Mononuclear cell (primary cell): Measurements from ENCODE around the gene OS9. TPM values are rescaled to one million over a fixed set of nuclear protein-coding genes. Genes with fewer than 3 reads are reported as not detected.
A peak's percentile ranks its signal among the peaks of the same experiment; 100 is the strongest.
"Not testable (repeated sequence)": the region's sequence is repeated elsewhere in the genome, so short reads cannot be mapped to it uniquely, and the experiment has no call there.

Source experiments
- H3K27me3 ChIP-seq: 2 replicates; pipeline ENCODE4 v1.6.0; 2011; ENCODE audit warnings: low read length, control low read depth; ENCODE audit not compliant: insufficient read depth
- H3K4me1 ChIP-seq: 2 replicates; pipeline ENCODE4 v1.5.1; 2011; ENCODE audit warnings: mild to moderate bottlenecking, low read length, control low read depth; ENCODE audit not compliant: insufficient read depth
- H3K4me3 ChIP-seq: 2 replicates; pipeline ENCODE4 v1.5.1; 2011; ENCODE audit warnings: mild to moderate bottlenecking, low read length, moderate library complexity
- H3K9me3 ChIP-seq: 2 replicates; pipeline ENCODE4 v1.5.1; 2011; ENCODE audit warnings: low read depth, mild to moderate bottlenecking, control low read depth, low read length
- total RNA-seq: library from RNA; depleted of rRNA; stranded (reverse); fragments of >200 nt; gene quantifications from one replicate; pipeline ENCODE4 v1.2.3, GENCODE V29; 2012

Gene OS9
- total RNA-seq, 1 donor, result 166 TPM

DNA sequence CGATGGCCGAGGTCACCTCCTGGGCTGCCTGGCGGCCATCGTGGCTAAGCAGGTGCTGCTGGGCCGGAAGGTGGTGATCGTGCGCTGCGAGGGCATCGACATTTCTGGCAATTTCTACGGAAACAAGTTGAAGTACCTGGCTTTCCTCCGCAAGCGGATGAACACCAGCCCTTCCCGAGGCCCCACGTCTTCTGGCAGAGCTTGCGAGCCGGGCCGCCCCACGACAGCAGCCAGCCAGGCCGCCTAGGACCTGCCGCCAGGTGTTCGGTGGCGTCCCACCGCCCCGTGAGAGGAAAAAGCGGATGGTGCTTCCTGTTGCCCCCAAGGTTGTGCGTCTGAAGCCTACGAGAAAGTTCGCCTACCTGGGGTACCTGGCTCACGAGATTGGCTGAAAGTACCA lies 19.2 kb upstream of the OS9 start:
- no peaks in the 10 kb centered on the region for H3K4me1 ChIP-seq
- no peaks in the 10 kb centered on the region for H3K9me3 ChIP-seq
- no peaks in the 10 kb centered on the region for H3K27me3 ChIP-seq
- no peak overlapping the region for H3K4me3 ChIP-seq

DNA sequence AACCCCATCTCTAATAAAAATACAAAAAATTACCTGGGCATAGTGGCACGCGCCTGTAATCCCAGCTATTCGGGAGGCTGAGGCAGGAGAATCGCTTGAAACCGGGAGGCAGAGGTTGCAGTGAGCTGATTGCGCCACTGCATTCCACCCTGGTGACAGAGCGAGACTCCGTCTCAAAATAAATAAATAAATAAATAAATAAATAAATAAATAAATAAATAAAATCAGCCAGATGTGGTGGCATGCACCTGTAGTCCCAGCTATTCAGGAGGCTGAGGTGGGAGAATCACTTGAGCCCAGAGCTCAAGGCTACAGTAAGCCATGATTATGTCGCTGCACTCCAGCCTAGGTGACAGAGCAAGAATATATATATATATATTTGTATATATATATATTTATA lies 16.0 kb upstream of the OS9 start:
- not testable (repeated sequence) for H3K4me3 ChIP-seq, H3K4me1 ChIP-seq, H3K9me3 ChIP-seq, H3K27me3 ChIP-seq

DNA sequence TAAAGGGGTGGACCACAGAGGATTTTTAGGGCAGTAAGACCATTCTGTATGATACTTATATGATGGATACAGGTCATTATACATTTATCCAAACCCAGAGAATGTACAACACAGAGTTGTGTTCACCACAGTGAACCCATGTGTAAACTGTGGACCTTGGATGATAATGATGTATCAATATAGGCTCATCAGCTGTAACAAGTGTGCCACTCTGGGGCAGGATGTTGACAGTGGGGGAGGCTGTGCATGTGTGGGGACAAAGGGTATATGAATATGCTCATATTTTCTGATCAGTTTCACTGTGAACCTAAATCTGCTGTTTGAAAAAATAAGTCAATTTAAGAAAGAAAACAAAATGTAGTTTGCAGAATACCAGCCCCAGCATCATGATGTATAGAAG lies 14.2 kb upstream of the OS9 start:
- Histone ChIP-seq H3K4me3 (no peak overlapping the region), H3K4me1 (no peaks in the 10 kb centered on the region), H3K27me3 (peaks cover 7% of the 10 kb centered on the region), H3K9me3 (no peaks in the 10 kb centered on the region)

DNA sequence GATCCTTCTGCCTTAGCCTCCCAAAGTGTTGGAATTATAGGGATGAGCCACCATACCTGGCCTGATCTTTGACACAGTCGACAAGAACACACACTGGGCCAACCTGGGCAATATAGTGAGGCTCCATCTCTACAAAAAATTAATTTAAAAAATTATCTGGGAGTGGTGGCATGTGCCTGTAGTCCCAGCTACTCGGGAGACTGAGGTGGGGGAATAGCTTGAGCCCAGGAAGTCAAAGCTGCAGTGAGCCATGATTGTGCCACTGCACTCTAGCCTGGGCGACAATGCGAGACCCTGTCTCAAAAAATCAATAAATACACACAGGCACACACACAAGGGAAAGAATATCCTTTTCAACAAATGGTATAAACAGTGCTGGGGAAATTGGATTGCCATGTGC lies 6.1 kb upstream of the OS9 start:
- H3K9me3 ChIP-seq, result no peaks in the 10 kb centered on the region
- H3K27me3 ChIP-seq, result peaks cover 46% of the 10 kb centered on the region
- no peaks in the 10 kb centered on the region for H3K4me1 ChIP-seq
- H3K4me3 ChIP-seq, result no peak overlapping the region

DNA sequence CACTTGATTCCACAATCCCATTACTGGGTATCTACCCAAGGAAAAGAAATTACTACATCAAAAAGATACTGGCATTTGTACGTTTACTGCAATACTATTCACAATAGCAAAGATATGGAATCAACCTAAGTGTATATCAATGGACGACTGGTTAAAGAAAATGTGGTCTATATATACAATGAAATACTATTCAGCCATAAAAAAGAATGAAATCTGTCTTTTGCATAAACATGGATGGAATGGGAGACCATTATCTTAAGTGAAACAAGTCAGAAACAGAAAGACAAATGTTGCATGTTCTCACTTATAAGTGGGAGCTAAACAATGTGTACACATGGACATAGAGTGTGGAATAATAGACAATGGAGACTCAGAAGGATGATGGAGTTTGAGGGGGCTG lies 5.0 kb upstream of the OS9 start:
- H3K4me3 ChIP-seq, result no peak overlapping the region
- peaks cover 45% of the 10 kb centered on the region for H3K27me3 ChIP-seq
- peaks cover 4% of the 10 kb centered on the region for H3K4me1 ChIP-seq
- no peaks in the 10 kb centered on the region for H3K9me3 ChIP-seq

DNA sequence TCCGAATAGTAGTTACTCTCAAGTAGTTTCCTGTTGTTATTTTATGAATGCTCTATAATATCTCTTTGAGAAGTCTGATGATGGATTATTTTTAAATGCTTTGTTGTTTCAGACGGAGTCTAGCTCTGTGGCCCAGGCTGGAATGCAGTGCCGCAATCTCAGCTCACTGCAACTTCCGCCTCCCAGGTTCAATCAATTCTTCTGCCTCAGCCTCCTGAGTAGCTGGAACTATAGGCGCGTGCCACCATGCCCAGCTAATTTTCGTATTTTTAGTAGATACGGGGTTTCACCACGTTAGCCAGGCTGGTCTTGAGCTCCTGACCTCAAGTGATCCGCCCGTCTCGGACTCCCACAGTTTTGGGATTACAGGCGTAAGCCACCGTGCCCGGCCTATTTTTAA lies 1.4 kb upstream of the OS9 start:
- Histone ChIP-seq H3K4me3 (no peak overlapping the region), H3K9me3 (no peaks in the 10 kb centered on the region), H3K27me3 (peaks cover 15% of the 10 kb centered on the region), H3K4me1 (peaks cover 17% of the 10 kb centered on the region)

DNA sequence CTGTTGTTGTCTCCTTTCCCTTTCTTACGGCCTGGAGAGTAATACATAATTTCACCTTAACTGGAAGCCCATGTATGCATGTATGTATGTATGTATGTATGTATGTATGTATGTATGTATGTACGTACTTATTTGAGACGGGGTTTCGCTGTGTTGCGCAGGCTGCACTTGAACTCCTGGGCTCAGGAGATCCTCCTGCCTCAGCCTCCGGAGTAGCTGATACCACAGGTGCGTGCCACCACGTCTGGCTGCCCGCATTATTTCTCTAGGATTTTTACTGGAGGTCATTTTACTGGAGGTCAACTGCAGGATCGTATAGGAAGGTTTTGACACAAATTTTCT lies 644 bp upstream of the OS9 start:
- Histone ChIP-seq H3K4me1 (peaks cover 17% of the 10 kb centered on the region), H3K4me3 (no peak overlapping the region), H3K9me3 (no peaks in the 10 kb centered on the region), H3K27me3 (peaks cover 8% of the 10 kb centered on the region)

DNA sequence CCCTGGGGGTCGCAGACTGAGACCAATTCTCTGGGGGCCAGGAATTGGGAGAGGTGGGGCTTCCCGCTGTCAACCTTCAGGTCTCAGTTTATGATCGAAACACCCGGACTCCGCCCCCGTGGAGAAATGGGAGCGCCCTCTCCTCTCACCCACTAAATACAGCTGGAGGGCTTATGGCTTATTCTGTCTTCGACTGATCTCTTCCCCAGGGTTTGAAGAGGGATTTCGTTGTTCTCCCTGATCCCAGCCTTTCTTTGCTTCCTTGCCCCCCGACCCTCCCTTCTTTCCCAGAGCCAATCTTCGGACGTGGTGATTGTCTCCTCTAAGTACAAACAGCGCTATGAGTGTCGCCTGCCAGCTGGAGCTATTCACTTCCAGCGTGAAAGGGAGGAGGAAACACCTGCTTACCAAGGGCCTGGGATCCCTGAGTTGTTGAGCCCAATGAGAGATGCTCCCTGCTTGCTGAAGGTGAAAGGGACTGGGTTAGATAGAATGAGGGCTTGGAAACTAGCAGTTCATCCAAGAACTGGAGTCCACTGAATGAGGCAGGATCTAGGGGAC lies 607 bp downstream of the OS9 start:
- H3K9me3 ChIP-seq, result no peaks in the 10 kb centered on the region
- peaks cover 5% of the 10 kb centered on the region for H3K27me3 ChIP-seq
- peak overlapping the region; percentile 97 for H3K4me3 ChIP-seq
- peaks cover 17% of the 10 kb centered on the region for H3K4me1 ChIP-seq

DNA sequence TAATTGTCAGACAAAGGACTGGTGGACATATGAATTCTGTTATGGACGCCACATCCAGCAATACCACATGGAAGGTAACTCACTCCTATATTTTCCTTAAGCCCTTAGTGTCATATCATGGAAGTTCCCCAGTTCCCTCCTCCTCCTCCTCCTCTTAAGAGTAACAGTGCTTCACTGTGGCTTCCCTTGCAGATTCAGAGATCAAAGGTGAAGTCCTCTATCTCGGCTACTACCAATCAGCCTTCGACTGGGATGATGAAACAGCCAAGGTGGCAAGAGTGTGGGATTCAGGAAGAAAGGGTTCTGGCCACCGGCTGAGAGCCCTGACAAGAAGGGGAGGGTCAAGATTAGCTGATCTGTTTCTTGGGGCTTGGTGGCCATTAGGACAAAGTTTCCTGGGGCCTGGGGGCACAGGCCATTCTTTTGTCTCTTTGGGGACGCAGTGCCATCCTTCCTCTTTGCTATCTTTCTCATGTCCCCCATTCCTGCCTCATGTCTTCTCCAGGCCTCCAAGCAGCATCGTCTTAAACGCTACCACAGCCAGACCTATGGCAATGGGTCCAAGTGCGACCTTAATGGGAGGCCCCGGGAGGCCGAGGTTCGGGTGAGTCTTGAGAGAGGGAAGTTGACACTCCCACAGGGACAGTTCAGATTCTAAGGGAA lies 2.0 kb downstream of the OS9 start:
- Histone ChIP-seq H3K27me3 (no peaks in the 10 kb centered on the region), H3K9me3 (no peaks in the 10 kb centered on the region), H3K4me3 (no peak overlapping the region), H3K4me1 (peaks cover 23% of the 10 kb centered on the region)

DNA sequence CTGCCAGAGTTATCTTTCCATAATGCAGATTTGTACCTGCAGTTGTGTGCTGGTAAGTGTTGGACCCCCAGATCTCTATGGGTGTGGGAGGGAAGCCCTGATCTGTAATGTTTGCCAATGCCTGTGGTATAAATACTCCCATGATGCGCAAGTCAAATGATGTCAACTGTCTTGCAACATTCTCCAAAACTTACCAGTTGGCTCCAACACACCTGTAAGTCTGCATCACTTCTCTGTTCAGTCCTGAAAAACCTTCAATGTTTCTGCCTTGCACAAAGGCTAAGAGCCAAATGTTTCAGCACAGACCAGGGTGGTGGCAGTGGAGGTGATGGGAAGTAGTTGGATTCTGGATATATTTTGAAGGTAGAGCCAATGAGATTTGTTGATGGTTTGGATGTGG lies 3.1 kb downstream of the OS9 start:
- peaks cover 23% of the 10 kb centered on the region for H3K4me1 ChIP-seq
- H3K9me3 ChIP-seq, result no peaks in the 10 kb centered on the region

DNA sequence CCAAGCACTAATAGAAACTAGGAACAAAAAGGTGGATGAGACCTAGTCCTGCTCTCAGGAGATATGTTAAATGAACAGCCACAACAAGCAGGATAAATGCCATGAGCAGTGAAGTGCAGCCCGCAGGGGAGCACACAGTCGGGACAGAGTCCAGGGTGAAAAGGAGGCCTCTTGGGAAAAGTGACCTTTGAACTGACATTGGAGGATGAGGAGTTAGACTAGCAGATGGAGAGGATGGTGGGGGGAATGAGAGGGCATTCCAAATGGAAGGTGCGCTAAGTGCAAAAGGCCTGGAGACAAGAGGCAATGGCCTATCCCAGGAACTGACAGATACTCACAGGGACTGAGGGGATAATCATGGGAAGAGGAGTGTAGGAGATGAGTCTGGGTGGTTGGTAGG lies 4.5 kb downstream of the OS9 start:
- Histone ChIP-seq H3K9me3 (peaks cover 3% of the 10 kb centered on the region), H3K4me3 (no peak overlapping the region), H3K27me3 (no peaks in the 10 kb centered on the region), H3K4me1 (peaks cover 20% of the 10 kb centered on the region)

More for the DNA sequence above, 3.1 kb downstream of the OS9 start:
- Histone ChIP-seq H3K4me3 (no peak overlapping the region), H3K27me3 (no peaks in the 10 kb centered on the region)

DNA sequence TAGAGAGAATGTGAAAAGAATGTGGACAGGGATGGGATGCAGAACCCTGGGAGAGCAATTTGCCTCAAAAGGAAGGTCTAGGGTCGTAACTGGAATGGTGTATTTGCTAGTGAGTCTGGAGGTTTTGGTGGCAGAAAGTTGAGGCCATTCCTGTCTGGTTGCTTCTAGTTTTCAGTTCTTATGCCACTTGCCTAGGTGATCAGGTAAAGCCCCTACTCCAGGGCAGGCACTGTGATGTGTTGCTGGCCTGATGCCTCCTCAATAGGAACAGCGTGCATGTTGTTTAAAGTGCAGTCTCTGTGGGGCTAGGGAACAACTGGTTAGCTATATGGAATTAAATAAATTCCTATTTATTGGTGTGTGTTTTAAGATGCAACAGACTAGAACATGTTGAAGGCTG lies 6.4 kb downstream of the OS9 start:
- Histone ChIP-seq H3K4me1 (peaks cover 9% of the 10 kb centered on the region), H3K9me3 (peaks cover 13% of the 10 kb centered on the region)

DNA sequence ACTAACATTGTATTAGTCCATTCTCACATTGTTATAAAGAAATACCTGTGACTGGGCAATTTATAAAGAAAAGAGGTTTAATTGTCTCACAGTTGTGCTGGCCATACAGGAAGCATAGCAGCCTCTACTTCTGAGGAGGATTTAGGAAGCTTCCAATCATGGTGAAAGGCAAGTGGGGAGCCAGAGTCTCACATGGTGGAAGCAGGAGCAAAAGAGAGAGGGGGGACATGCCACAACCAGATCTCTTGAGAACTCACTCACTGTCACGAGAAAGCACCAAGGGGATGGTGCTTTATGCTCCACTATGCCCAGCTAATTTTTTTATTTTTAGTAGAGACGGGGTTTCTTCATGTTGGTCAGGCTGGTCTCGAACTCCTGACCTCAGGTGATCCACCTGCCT lies 13.3 kb downstream of the OS9 start:
- no peaks in the 10 kb centered on the region for H3K27me3 ChIP-seq
- no peaks in the 10 kb centered on the region for H3K4me1 ChIP-seq
- no peak overlapping the region for H3K4me3 ChIP-seq
- peaks cover 13% of the 10 kb centered on the region for H3K9me3 ChIP-seq

More for the DNA sequence above, 6.4 kb downstream of the OS9 start:
- Histone ChIP-seq H3K27me3 (no peaks in the 10 kb centered on the region), H3K4me3 (no peak overlapping the region)

DNA sequence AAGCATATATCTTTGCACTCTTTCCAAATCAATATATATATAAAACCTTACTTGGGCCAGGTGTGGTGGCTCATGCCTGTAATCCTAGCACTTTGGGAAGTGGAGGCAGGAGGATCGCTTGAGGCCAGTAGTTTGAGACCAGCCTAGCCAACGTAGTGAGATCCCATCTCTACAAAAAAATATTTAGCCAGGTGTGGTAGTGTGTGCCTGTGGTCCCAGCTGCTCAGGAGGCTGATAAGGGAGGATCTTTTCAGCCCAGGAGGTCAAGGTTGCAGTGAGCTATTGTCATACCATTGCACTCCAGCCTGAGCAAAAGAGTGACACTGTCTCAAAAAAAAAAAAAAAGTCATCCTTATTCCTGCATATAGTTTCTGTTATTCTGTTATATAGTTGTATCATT lies 14.4 kb downstream of the OS9 start:
- Histone ChIP-seq H3K9me3 (peaks cover 11% of the 10 kb centered on the region), H3K4me3 (no peak overlapping the region), H3K4me1 (no peaks in the 10 kb centered on the region), H3K27me3 (no peaks in the 10 kb centered on the region)

DNA sequence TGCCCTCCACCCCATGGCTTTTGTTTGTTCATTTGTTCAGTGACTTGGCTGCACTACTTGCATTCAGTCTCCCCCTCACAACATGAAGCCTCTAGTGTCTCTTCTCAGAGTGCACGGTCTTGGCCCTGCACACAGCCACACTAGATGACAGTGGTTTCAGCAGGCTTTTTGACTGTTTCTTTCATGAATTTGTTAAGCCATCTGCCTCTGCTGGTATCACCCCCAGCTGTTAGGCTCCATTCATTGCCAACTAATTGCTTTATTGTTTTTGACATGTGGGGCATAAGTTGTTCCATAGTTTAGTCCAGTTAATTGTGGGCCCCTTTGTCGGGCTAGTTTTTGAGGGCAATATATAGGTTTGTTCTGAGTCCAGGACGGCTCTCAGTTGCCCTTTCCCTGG lies 18.8 kb downstream of the OS9 start:
- no peaks in the 10 kb centered on the region for H3K9me3 ChIP-seq
- H3K4me3 ChIP-seq, result no peak overlapping the region
- peaks cover 4% of the 10 kb centered on the region for H3K4me1 ChIP-seq
- no peaks in the 10 kb centered on the region for H3K27me3 ChIP-seq

DNA sequence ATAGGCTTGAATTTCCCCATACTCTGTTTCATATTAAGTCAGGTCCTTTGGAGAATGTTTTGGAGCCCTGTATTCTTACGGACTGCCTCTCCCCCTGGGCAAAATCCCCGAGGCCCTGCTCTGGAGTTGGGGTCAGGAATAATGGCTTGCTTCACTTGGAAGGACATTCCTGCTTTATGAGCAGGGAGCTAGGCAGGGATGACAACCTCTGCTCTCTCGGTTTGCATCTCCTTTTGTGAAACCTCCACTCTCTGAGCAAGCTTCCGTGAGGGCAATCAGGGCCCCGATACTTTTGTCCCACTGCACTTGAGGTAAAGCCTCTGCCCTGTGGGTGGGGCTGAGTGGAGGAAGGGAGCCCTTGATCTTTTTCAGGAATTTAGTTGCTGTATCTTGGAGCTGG lies 19.3 kb downstream of the OS9 start:
- no peaks in the 10 kb centered on the region for H3K27me3 ChIP-seq
- peaks cover 4% of the 10 kb centered on the region for H3K4me1 ChIP-seq
- H3K9me3 ChIP-seq, result no peaks in the 10 kb centered on the region
- no peak overlapping the region for H3K4me3 ChIP-seq
